SHP77 (cell line): Measurements from ENCODE around the gene MYH13.

Source experiments
- DNase-seq, 2 experiments: peaks; one replicate each; lab custom pipeline; 2025; lab: John Stamatoyannopoulos, UW

The MYH13 gene

DNA sequence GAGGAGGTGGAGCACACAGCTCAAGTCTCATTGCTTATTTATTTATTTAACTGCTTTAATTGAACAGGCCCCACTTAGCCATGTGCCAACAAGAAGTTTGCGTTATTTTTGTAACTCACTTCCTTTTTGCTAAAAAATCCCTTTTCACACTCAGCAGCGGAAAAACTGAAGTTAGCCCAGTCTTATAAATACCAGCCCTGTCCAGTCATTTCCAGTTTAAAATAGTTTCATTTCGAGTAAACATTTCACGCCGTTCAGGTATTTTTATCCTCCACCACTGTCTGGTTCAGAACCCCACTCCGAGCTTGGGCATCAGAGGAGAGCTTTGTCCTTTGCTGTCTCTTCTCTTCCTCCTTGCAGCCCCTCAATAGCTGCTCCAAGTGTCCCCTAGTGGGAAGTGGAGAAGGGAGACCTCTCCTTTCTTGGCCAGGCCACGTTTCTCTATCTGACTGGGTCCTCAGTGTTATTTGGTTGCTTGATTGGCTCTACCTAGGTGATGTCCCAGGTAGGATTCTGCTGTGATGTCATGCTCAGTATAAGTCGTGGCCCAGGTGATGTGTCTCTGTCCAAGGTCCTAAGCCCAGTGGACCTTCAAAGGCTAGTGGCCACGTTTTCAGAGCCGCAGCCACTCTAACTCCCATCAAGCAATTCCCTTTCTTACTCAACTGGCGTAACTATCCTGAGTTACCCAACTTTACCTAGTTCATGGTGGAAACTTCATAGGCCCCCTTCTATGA, 121.4 kb downstream of the MYH13 start:
- no peak for DNase-seq
